Measurements from ENCODE around the gene EGF.
A peak's percentile ranks its signal among the peaks of the same experiment; 100 is the strongest.

Gene EGF

GRCh38 chr4:110042545-110043517 is 130.1 kb downstream of the EGF start:
- no peak for DNase-seq

GRCh38 chr4:110046588-110047049 is 133.9 kb downstream of the EGF start:
- DNase-seq, result no peak

GRCh38 chr4:110049951-110050925 is 137.6 kb downstream of the EGF start:
- DNase-seq, result peak in 2 of 4 experiments; percentile 4 to 21

- DNase-seq, result no peak
Measured at GRCh38 chr4:110055158-110055768, 142.6 kb downstream of the EGF start.

GRCh38 chr4:110058677-110059076 is 146.0 kb downstream of the EGF start:
- no peak for DNase-seq

GRCh38 chr4:110059556-110060191 is 147.0 kb downstream of the EGF start:
- no peak for DNase-seq

- DNase-seq, result no peak
Measured at GRCh38 chr4:110061076-110061475, 148.4 kb downstream of the EGF start.

All from activated naive CD4-positive, alpha-beta T cell (primary cell).